Lower lobe of right lung (tissue), 2 donors: ENCODE results near the gene NOXO1. TPM values are rescaled to one million over a fixed set of nuclear protein-coding genes. Genes with fewer than 3 reads are reported as not detected.

ENCODE experiments used
- ATAC-seq, 2 donors: fragments of 200-7000 bp; cut with Tn5 transposase; one replicate each; pipeline ENCODE4 v1.9.1; 2020 to 2022; ENCODE audit warnings: mild to moderate bottlenecking in 2 of 2, moderate library complexity in 2 of 2
- DNase-seq: peaks from one replicate; pipeline ENCODE4 v3.0.0-alpha.2; 2020
- H3K27ac ChIP-seq: fragments of 200-600 bp; one replicate; pipeline ENCODE4 v1.8.0; 2022
- H3K27me3 ChIP-seq: fragments of 200-600 bp; one replicate; pipeline ENCODE4 v1.8.0; 2022; ENCODE audit warnings: low read depth
- H3K36me3 ChIP-seq: fragments of 200-600 bp; one replicate; pipeline ENCODE4 v1.8.0; 2022; ENCODE audit warnings: mild to moderate bottlenecking
- H3K4me1 ChIP-seq: fragments of 200-600 bp; one replicate; pipeline ENCODE4 v1.8.0; 2022
- H3K4me3 ChIP-seq: fragments of 200-600 bp; one replicate; pipeline ENCODE4 v1.8.0; 2022; ENCODE audit warnings: mild to moderate bottlenecking
- H3K9me3 ChIP-seq: fragments of 200-600 bp; one replicate; pipeline ENCODE4 v1.8.0; 2022
- intact Hi-C: fragments of 100-400 bp; cut with DNase I; formaldehyde crosslinking; loops from one replicate; pipeline ENCODE4 v1.11.0; 2022
- total RNA-seq: library from RNA; stranded (reverse); fragmentation: NEBNext Ultra II Directional; extraction: Animal tissue kit (Norgen Biotek cat#: 25700); gene quantifications from one replicate; pipeline ENCODE4 v1.2.1, GENCODE V29; 2021
- TF ChIP-seq, protein P1 (sequence below): fragments of 200-600 bp; IDR thresholded peaks from one replicate; pipeline ENCODE4 v1.8.0; 2022; ENCODE audit warnings: antibody characterized with exemption, mild to moderate bottlenecking
- donor health status: DM: no; HTN: yes; CAD: no; lungs with severe emphysema.

NOXO1 gene
- total RNA-seq, 1 donor from 2014 or later = 1.7 TPM

DNA sequence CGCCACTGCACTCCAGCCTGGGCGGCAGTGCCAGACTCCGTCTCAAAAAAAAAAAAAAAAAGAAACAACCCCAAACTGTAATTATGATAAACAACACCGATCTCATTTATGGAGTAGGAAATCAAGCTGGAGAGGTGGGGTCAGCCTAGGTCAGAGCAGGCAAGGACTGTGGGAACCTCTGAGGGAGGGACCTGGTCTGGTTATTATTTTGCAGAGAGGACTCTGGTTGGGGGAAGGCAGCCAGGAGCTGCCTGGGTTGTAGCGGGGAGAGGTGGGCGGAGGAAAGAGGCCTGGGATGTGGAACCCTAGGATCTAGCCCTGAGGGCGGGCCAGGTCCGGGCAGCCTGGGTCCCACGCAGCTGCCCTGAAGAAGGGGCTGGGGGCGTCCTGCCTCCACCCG lies 52.2 kb downstream of the NOXO1 start:
- H3K36me3 ChIP-seq = no peaks in the 10 kb centered on the region
- intact Hi-C loops = no loop called here
- H3K27ac ChIP-seq = peak overlapping the region; percentile 80
- ATAC-seq = peak; percentile 56 to 65
- no peaks in the 10 kb centered on the region for H3K9me3 ChIP-seq
- peak overlapping the region; percentile 64 for H3K4me3 ChIP-seq
- TF ChIP-seq, protein P1, sequence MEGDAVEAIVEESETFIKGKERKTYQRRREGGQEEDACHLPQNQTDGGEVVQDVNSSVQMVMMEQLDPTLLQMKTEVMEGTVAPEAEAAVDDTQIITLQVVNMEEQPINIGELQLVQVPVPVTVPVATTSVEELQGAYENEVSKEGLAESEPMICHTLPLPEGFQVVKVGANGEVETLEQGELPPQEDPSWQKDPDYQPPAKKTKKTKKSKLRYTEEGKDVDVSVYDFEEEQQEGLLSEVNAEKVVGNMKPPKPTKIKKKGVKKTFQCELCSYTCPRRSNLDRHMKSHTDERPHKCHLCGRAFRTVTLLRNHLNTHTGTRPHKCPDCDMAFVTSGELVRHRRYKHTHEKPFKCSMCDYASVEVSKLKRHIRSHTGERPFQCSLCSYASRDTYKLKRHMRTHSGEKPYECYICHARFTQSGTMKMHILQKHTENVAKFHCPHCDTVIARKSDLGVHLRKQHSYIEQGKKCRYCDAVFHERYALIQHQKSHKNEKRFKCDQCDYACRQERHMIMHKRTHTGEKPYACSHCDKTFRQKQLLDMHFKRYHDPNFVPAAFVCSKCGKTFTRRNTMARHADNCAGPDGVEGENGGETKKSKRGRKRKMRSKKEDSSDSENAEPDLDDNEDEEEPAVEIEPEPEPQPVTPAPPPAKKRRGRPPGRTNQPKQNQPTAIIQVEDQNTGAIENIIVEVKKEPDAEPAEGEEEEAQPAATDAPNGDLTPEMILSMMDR = no peak
- H3K4me1 ChIP-seq = peaks cover 6% of the 10 kb centered on the region
- peaks cover 13% of the 10 kb centered on the region for H3K27me3 ChIP-seq
- no peak for DNase-seq

Other genes with a start within 250 kb of the NOXO1 start
- gene NME3, start 209.9 kb downstream of the NOXO1 start, total RNA-seq = 56.5 TPM
- gene EME2, start 208.7 kb downstream of the NOXO1 start, total RNA-seq = 15.5 TPM
- 58.0 TPM for gene MRPS34, start 208.3 kb downstream of the NOXO1 start, total RNA-seq
- 44.2 TPM for gene SPSB3, start 198.9 kb downstream of the NOXO1 start, total RNA-seq
- gene NUBP2, start 198.5 kb downstream of the NOXO1 start, total RNA-seq = 36.0 TPM
- gene IGFALS, start 187.8 kb downstream of the NOXO1 start, total RNA-seq = 0.97 TPM
- 69.1 TPM for gene HAGH, start 154.6 kb downstream of the NOXO1 start, total RNA-seq
- gene FAHD1, start 154.3 kb downstream of the NOXO1 start, total RNA-seq = 16.1 TPM
- gene MEIOB, start 109.3 kb downstream of the NOXO1 start, total RNA-seq = not detected
- 1.3 TPM for gene HS3ST6, start 63.1 kb downstream of the NOXO1 start, total RNA-seq
- 35.1 TPM for gene MSRB1, start 38.3 kb downstream of the NOXO1 start, total RNA-seq
- not detected for gene RPL3L, start 26.8 kb downstream of the NOXO1 start, total RNA-seq
- gene NDUFB10, start 21.9 kb downstream of the NOXO1 start, total RNA-seq = 85.8 TPM
- gene RPS2, start 16.6 kb downstream of the NOXO1 start, total RNA-seq = 1,721 TPM
- gene RNF151, start 14.6 kb downstream of the NOXO1 start, total RNA-seq = not detected
- gene TBL3, start 9.4 kb downstream of the NOXO1 start, total RNA-seq = 25.6 TPM
- gene GFER, start 2.7 kb upstream of the NOXO1 start, total RNA-seq = 24.7 TPM
- gene SYNGR3, start 8.5 kb upstream of the NOXO1 start, total RNA-seq = 0.24 TPM
- 27.2 TPM for gene ZNF598, start 28.4 kb upstream of the NOXO1 start, total RNA-seq
- not detected for gene NPW, start 38.3 kb upstream of the NOXO1 start, total RNA-seq
- gene NHERF2, start 45.4 kb upstream of the NOXO1 start, total RNA-seq = 343 TPM
- gene NTHL1, start 66.4 kb upstream of the NOXO1 start, total RNA-seq = 24.3 TPM
- gene TSC2, start 66.5 kb upstream of the NOXO1 start, total RNA-seq = 123 TPM
- 81.6 TPM for gene PKD1, start 154.4 kb upstream of the NOXO1 start, total RNA-seq
- gene RAB26, start 167.2 kb upstream of the NOXO1 start, total RNA-seq = 0.80 TPM
- gene TRAF7, start 174.3 kb upstream of the NOXO1 start, total RNA-seq = 61.9 TPM
- 0.09 TPM for gene CASKIN1, start 215.1 kb upstream of the NOXO1 start, total RNA-seq
- gene MLST8, start 224.0 kb upstream of the NOXO1 start, total RNA-seq = 26.6 TPM
- gene BRICD5, start 229.4 kb upstream of the NOXO1 start, total RNA-seq = 7.8 TPM
- 13.3 TPM for gene PGP, start 233.4 kb upstream of the NOXO1 start, total RNA-seq
- gene E4F1, start 242.1 kb upstream of the NOXO1 start, total RNA-seq = 21.0 TPM